Heart left ventricle (tissue), 13 donors: ENCODE measurements around the gene GRM8.

Experiments used
- CTCF ChIP-seq, 12 donors: fragments of 200-600 bp; sonication (generic) in 4 of 12; IDR thresholded peaks; one replicate each; pipeline versions ENCODE4 v1.5.0 to v1.8.0; 2018 to 2022; ENCODE audit warnings: antibody characterized with exemption in 12 of 12, mild to moderate bottlenecking in 5 of 12
- POLR2A ChIP-seq, 2 donors: fragments of 450-650 bp; IDR thresholded peaks; one replicate each; pipeline ENCODE4 v1.6.1; 2017; ENCODE audit warnings: antibody characterized with exemption in 2 of 2, mild to moderate bottlenecking in 2 of 2, moderate library complexity in 2 of 2
- donor health status: ischemic (EF 13 %, LVEDD 7.1; RV severe dilation, severe dysfunction).
- donor health status: DM: no; HTN: yes; CAD: no.
- donor health status: DM: no; HTN: no; CAD: no.
- donor health status: ischemic (EF 25% LVEDD 6.9; RV normal size, moderate dysfunction).
- donor health status: ischemic (EF 25% LVEDD 5.7; RV mildly dilated, moderate dysfunction).
- donor health status: ischemic (EF 35%, LVEDD 5.7; RV mildly dilated, moderate dysfunction).
- donor health status: nonischemic (EF 11% LVEDD 7.7; RV severe dilation, severe dysfunction).
- donor health status: DM: yes; HTN: yes; CAD: no.
- donor health status: PGD.
- donor health status: ischemic (EF 29% LVEDD 5.4; RV normal size, mild dysfunction).
- donor health status: nonischemic (EF 23%, LVEDD 6.1; RV moderate dilation, normal function).

GRCh38 chr7:126403040-126403439, 849.7 kb downstream of the GRM8 start:
- TF ChIP-seq CTCF (IDR thresholded peaks at IDR 0.05) (no peak), POLR2A (IDR thresholded peaks at IDR 0.05) (no peak)
